Natural killer cell (primary cell): Measurements from ENCODE around the gene THEM5. TPM values are rescaled to one million over a fixed set of nuclear protein-coding genes. Genes with fewer than 3 reads are reported as not detected.

Experiments
- ATAC-seq, 3 donors: fragments of 150-1000 bp in 2 of 3; fragments of 200-7000 bp in 1 of 3; cut with Tn5 transposase; 1 replicate in 1 of 3; 2 replicates in 2 of 3; pipeline ENCODE4 v1.10.0; 2021; ENCODE audit warnings: mild to moderate bottlenecking in 2 of 3, moderate library complexity in 2 of 3
- DNase-seq, 2 donors: peaks; one replicate each; pipeline versions ENCODE4 v3.0.0 to v3.0.0-alpha.2; 2013 to 2021; ENCODE audit warnings: mixed read lengths in 1 of 2
- H3K27ac ChIP-seq: one replicate; pipeline ENCODE4 v1.5.1; 2013; ENCODE audit warnings: mild to moderate bottlenecking, low read length
- H3K27me3 ChIP-seq: one replicate; pipeline ENCODE4 v1.6.1; 2013; ENCODE audit warnings: low read length; ENCODE audit not compliant: control insufficient read depth, insufficient read depth
- H3K36me3 ChIP-seq: one replicate; pipeline ENCODE4 v1.6.1; 2013; ENCODE audit warnings: low read length; ENCODE audit not compliant: control insufficient read depth, insufficient read depth
- H3K4me1 ChIP-seq: one replicate; pipeline ENCODE4 v1.6.1; 2013; ENCODE audit warnings: low read length; ENCODE audit not compliant: control insufficient read depth, insufficient read depth
- H3K4me3 ChIP-seq: one replicate; pipeline ENCODE4 v1.5.1; 2013; ENCODE audit warnings: low read length
- H3K9me3 ChIP-seq: one replicate; pipeline ENCODE4 v1.6.1; 2013; ENCODE audit warnings: low read length; ENCODE audit not compliant: control insufficient read depth, insufficient read depth
- H3K27ac Mint-ChIP-seq, 2 donors: one replicate each; pipeline ENCODE4 v1.8.0; 2022; ENCODE audit warnings: mild to moderate bottlenecking in 2 of 2, mixed read lengths in 2 of 2, moderate library complexity in 1 of 2
- H3K27me3 Mint-ChIP-seq, 2 donors: one replicate each; pipeline ENCODE4 v1.8.0; 2022; ENCODE audit warnings: low read depth in 2 of 2, mixed read lengths in 2 of 2
- H3K36me3 Mint-ChIP-seq: one replicate; pipeline ENCODE4 v1.8.0; 2022; ENCODE audit warnings: mixed read lengths
- H3K4me1 Mint-ChIP-seq, 2 donors: one replicate each; pipeline ENCODE4 v1.8.0; 2022; ENCODE audit warnings: mixed read lengths in 2 of 2
- H3K4me3 Mint-ChIP-seq: one replicate; pipeline ENCODE4 v1.8.0; 2022; ENCODE audit warnings: mild to moderate bottlenecking, moderate library complexity, mixed read lengths
- H3K9me3 Mint-ChIP-seq, 2 donors: one replicate each; pipeline ENCODE4 v1.8.0; 2022; ENCODE audit warnings: mixed read lengths in 2 of 2
- WGBS: methylation state at CpG from one replicate; pipeline ENCODE4 v1.1.7; 2013; ENCODE audit warnings: missing lambda C conversion rate; ENCODE audit not compliant: insufficient coverage; 5-methylcytosine and 5-hydroxymethylcytosine counted together
- intact Hi-C: fragments of 100-400 bp; cut with micrococcal nuclease; formaldehyde crosslinking; loops from one replicate; pipeline ENCODE4 v1.14.2; 2022
- total RNA-seq, 4 donors: library from RNA; stranded (reverse); fragments of 120-200 nt in 1 of 4; gene quantifications; one replicate each; pipeline versions ENCODE4 v1.2.3 to v1.2.4, GENCODE V29; 2013 to 2022
- TF ChIP-seq, protein P1 (sequence below): fragments of 200-600 bp; IDR thresholded peaks from one replicate; pipeline ENCODE4 v1.8.0; 2022; ENCODE audit warnings: antibody characterized with exemption

The THEM5 gene
- total RNA-seq, 3 donors from 2014 or later (not counting 1 experiment from before 2014, with no cell fraction given), result 0.52 TPM; not detected in 2

GRCh38 chr1:151897991-151898431 lies 44.5 kb upstream of the THEM5 start:
- Mint-ChIP-seq H3K9me3 (peaks cover 6% of the 10 kb centered on the region in 2 donors), H3K36me3 (peaks cover 13% of the 10 kb centered on the region)
- no peak overlapping the region for H3K4me3 ChIP-seq

GRCh38 chr1:151893176-151893924 lies 39.8 kb upstream of the THEM5 start:
- Histone ChIP-seq H3K27me3 (no peaks in the 10 kb centered on the region), H3K4me3 (no peak overlapping the region), H3K9me3 (no peaks in the 10 kb centered on the region), H3K27ac (no peak overlapping the region), H3K4me1 (peaks cover 12% of the 10 kb centered on the region), H3K36me3 (peaks cover 21% of the 10 kb centered on the region)
- H3K27me3 Mint-ChIP-seq, result no peaks in the 10 kb centered on the region
- WGBS, result 98% methylated on average over 5 of the region's 9 CpGs
- intact Hi-C loops, result no loop called here
- H3K4me1 Mint-ChIP-seq, result peaks cover 16 to 43% of the 10 kb centered on the region in 2 donors
- no peak for DNase-seq
- no peak overlapping the region for H3K4me3 Mint-ChIP-seq
- H3K36me3 Mint-ChIP-seq, result peaks cover 13% of the 10 kb centered on the region
- TF ChIP-seq, protein P1, sequence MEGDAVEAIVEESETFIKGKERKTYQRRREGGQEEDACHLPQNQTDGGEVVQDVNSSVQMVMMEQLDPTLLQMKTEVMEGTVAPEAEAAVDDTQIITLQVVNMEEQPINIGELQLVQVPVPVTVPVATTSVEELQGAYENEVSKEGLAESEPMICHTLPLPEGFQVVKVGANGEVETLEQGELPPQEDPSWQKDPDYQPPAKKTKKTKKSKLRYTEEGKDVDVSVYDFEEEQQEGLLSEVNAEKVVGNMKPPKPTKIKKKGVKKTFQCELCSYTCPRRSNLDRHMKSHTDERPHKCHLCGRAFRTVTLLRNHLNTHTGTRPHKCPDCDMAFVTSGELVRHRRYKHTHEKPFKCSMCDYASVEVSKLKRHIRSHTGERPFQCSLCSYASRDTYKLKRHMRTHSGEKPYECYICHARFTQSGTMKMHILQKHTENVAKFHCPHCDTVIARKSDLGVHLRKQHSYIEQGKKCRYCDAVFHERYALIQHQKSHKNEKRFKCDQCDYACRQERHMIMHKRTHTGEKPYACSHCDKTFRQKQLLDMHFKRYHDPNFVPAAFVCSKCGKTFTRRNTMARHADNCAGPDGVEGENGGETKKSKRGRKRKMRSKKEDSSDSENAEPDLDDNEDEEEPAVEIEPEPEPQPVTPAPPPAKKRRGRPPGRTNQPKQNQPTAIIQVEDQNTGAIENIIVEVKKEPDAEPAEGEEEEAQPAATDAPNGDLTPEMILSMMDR, result no peak
- H3K27ac Mint-ChIP-seq, result no peak overlapping the region
- no peaks in the 10 kb centered on the region for H3K9me3 Mint-ChIP-seq
- ATAC-seq, result no peak

More at GRCh38 chr1:151897991-151898431, 44.5 kb upstream of the THEM5 start:
- peaks cover 12% of the 10 kb centered on the region for H3K36me3 ChIP-seq
- H3K9me3 ChIP-seq, result peaks cover 3% of the 10 kb centered on the region
- no peak for ATAC-seq
- WGBS, result 48% methylated on average over 10 of the region's 10 CpGs
- TF ChIP-seq, protein P1, result no peak
- peak overlapping the region; percentile 50 for H3K27ac ChIP-seq
- peak overlapping the region in 1 of 2 donors; percentile 84 for H3K27ac Mint-ChIP-seq
- no peaks in the 10 kb centered on the region for H3K27me3 ChIP-seq
- peak in 1 of 2 donors; percentile 22 for DNase-seq
- peaks cover 21 to 42% of the 10 kb centered on the region in 2 donors for H3K4me1 Mint-ChIP-seq
- intact Hi-C loops, result no loop called here
- peaks cover 19% of the 10 kb centered on the region for H3K4me1 ChIP-seq
- no peak overlapping the region for H3K4me3 Mint-ChIP-seq
- no peaks in the 10 kb centered on the region for H3K27me3 Mint-ChIP-seq

DNA sequence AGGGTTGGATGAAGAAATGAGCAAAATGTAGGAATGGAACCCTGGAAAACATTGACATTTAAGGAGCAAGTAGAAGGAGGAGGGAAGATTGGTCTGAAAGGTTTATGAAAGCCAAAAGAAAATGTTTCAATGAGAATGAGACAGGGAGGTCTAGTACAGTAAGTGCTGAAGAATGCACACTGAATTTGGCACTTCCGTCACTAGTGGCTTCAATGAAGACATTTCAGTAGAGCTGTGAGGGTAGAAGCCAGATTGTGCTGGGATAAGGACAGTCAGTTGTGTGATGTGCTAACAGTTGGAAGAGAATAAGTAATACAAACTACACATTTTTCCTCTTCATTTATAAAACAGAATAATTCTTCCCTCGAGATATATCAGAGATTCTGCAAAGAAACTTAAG lies 38.7 kb upstream of the THEM5 start:
- 74% methylated on average over 1 of the region's 2 CpGs for WGBS
- DNase-seq, result no peak
- Mint-ChIP-seq H3K9me3 (no peaks in the 10 kb centered on the region), H3K27me3 (no peaks in the 10 kb centered on the region), H3K4me1 (peaks cover 16 to 33% of the 10 kb centered on the region in 2 donors), H3K4me3 (no peak overlapping the region), H3K36me3 (peaks cover 13% of the 10 kb centered on the region), H3K27ac (peak overlapping the region; percentile 70 to 87)
- peaks cover under 1% of the 10 kb centered on the region for H3K4me1 ChIP-seq
- peak overlapping the region; percentile 32 for H3K27ac ChIP-seq
- TF ChIP-seq, protein P1, result no peak
- intact Hi-C loops, result no loop called here
- no peaks in the 10 kb centered on the region for H3K9me3 ChIP-seq
- no peaks in the 10 kb centered on the region for H3K27me3 ChIP-seq
- H3K4me3 ChIP-seq, result no peak overlapping the region
- H3K36me3 ChIP-seq, result peaks cover 21% of the 10 kb centered on the region
- peak; percentile 60 to 89 (median 81) for ATAC-seq
